H1 (cell line): ENCODE measurements around the gene B3GLCT. TPM values are rescaled to one million over a fixed set of nuclear protein-coding genes. Genes with fewer than 3 reads are reported as not detected.

ENCODE experiments used
- CTCF ChIA-PET: fragments of 300-600 bp; sonication (Branson Sonifier 250); formaldehyde crosslinking; loops from one replicate; lab custom pipeline; 2021; ENCODE audit not compliant: partially characterized antibody; lab: Charles Lee
- POLR2A ChIA-PET: fragments of 300-600 bp; sonication (Branson Sonifier 250); formaldehyde crosslinking; loops from one replicate; lab custom pipeline; 2021; ENCODE audit warnings: inconsistent platforms; ENCODE audit not compliant: partially characterized antibody; lab: Charles Lee
- DNase-seq, 2 experiments: peaks; one replicate each; pipeline versions ENCODE4 v3.0.0 to v3.0.0-alpha.2; 2010 to 2022; ENCODE audit warnings: low spot score in 2 of 2, low read depth in 1 of 2, mixed read lengths in 1 of 2
- FAIRE-seq: peaks from 2 replicates; lab custom pipeline; 2011; peaks lifted over from hg19 to GRCh38; lab: Jason Lieb, UNC
- H2AFZ ChIP-seq: 2 replicates; pipeline ENCODE4 v1.8.1; 2012; ENCODE audit warnings: low read length, inconsistent platforms
- H2AK5ac ChIP-seq: 2 replicates; pipeline ENCODE4 v1.6.1; 2013; ENCODE audit warnings: low read depth, low read length
- H2BK120ac ChIP-seq: replicated peaks from 2 replicates; pipeline ENCODE3; 2013; ENCODE audit warnings: low read depth, low read length, inconsistent platforms
- H2BK12ac ChIP-seq: 2 replicates; pipeline ENCODE4 v1.6.1; 2013; ENCODE audit warnings: low read depth, low read length
- H2BK15ac ChIP-seq: 2 replicates; pipeline ENCODE4 v1.6.1; 2013; ENCODE audit warnings: low read length
- H2BK20ac ChIP-seq: 2 replicates; pipeline ENCODE4 v1.6.1; 2013; ENCODE audit warnings: low read length
- H2BK5ac ChIP-seq: 2 replicates; pipeline ENCODE4 v1.6.1; 2013; ENCODE audit warnings: low read depth, low read length
- H3K14ac ChIP-seq: 2 replicates; pipeline ENCODE4 v1.6.1; 2013; ENCODE audit warnings: inconsistent platforms; ENCODE audit not compliant: insufficient read length
- H3K18ac ChIP-seq: 2 replicates; pipeline ENCODE4 v1.6.1; 2013; ENCODE audit warnings: low read length; ENCODE audit errors: extremely low read depth
- H3K23ac ChIP-seq: 2 replicates; pipeline ENCODE4 v1.6.1; 2013; ENCODE audit warnings: inconsistent platforms; ENCODE audit not compliant: insufficient read length
- H3K23me2 ChIP-seq: 2 replicates; pipeline ENCODE4 v1.6.1; 2013; ENCODE audit warnings: low read depth, low read length
- H3K27ac ChIP-seq: 2 replicates; pipeline ENCODE4 v1.6.1; 2011; ENCODE audit warnings: low read depth, low read length, inconsistent platforms
- H3K27me3 ChIP-seq, 4 experiments: replicated peaks in 1 of 4; 1 replicate in 1 of 4; 2 replicates in 3 of 4; pipeline versions ENCODE4 v1.6.1 to v1.8.1; 2011 to 2013; ENCODE audit warnings: low read length in 3 of 4, mild to moderate bottlenecking in 3 of 4, inconsistent platforms in 2 of 4, mixed read lengths in 2 of 4, moderate library complexity in 1 of 4; ENCODE audit not compliant: control insufficient read depth in 3 of 4, insufficient read depth in 3 of 4; ENCODE audit errors: extremely low read depth in 1 of 4
- H3K36me3 ChIP-seq, 4 experiments: 2 replicates each; pipeline versions ENCODE4 v1.6.1 to v1.8.1; 2011 to 2013; ENCODE audit warnings: mild to moderate bottlenecking in 4 of 4, low read length in 3 of 4, moderate library complexity in 2 of 4, control low read depth in 1 of 4, inconsistent platforms in 1 of 4; ENCODE audit not compliant: insufficient read depth in 4 of 4, control insufficient read depth in 2 of 4
- H3K4ac ChIP-seq: replicated peaks from 2 replicates; pipeline ENCODE3; 2013; ENCODE audit warnings: low read length, low read depth, mixed read lengths, inconsistent platforms; ENCODE audit not compliant: insufficient read length
- H3K4me1 ChIP-seq, 4 experiments: replicated peaks in 1 of 4; 1 replicate in 1 of 4; 2 replicates in 3 of 4; pipeline versions ENCODE4 v1.6.1 to v1.8.1; 2011 to 2013; ENCODE audit warnings: low read length in 3 of 4, inconsistent platforms in 2 of 4, mixed read lengths in 1 of 4; ENCODE audit not compliant: insufficient read depth in 4 of 4, control insufficient read depth in 3 of 4
- H3K4me2 ChIP-seq, 2 experiments: 2 replicates each; pipeline versions ENCODE4 v1.6.1 to v1.8.1; 2011 to 2013; ENCODE audit warnings: low read depth in 2 of 2, low read length in 2 of 2, control low read depth in 1 of 2, inconsistent platforms in 1 of 2, mild to moderate bottlenecking in 1 of 2; ENCODE audit not compliant: insufficient read depth in 1 of 2
- H3K4me3 ChIP-seq, 4 experiments: fragments of 200-600, 300-600 bp in 1 of 4; sonication (generic), shearing (Covaris generic), sonication (Bioruptor Twin) in 1 of 4; 2 replicates each; pipeline versions ENCODE4 v1.5.1 to v1.8.1; 2011 to 2016; ENCODE audit warnings: low read length in 4 of 4, low read depth in 3 of 4, control low read depth in 2 of 4, inconsistent platforms in 2 of 4, mild to moderate bottlenecking in 2 of 4, mixed read lengths in 1 of 4, moderate library complexity in 1 of 4; ENCODE audit not compliant: insufficient read depth in 2 of 4; ENCODE audit errors: extremely low read depth in 1 of 4
- H3K56ac ChIP-seq: replicated peaks from 2 replicates; pipeline ENCODE3; 2013; ENCODE audit warnings: low read depth, mild to moderate bottlenecking, mixed read lengths, low read length, inconsistent platforms; ENCODE audit not compliant: insufficient read length
- H3K79me1 ChIP-seq: 2 replicates; pipeline ENCODE4 v1.6.1; 2013; ENCODE audit warnings: low read depth, low read length, control low read depth
- H3K79me2 ChIP-seq, 2 experiments: 2 replicates each; pipeline versions ENCODE4 v1.6.1 to v1.8.1; 2012 to 2013; ENCODE audit warnings: low read length in 2 of 2, mild to moderate bottlenecking in 2 of 2, inconsistent platforms in 1 of 2; ENCODE audit not compliant: insufficient read depth in 2 of 2, control insufficient read depth in 1 of 2
- H3K9ac ChIP-seq, 4 experiments: replicated peaks in 1 of 4; 1 replicate in 1 of 4; 2 replicates in 3 of 4; pipeline versions ENCODE4 v1.6.1 to v1.8.1; 2011 to 2013; ENCODE audit warnings: low read depth in 3 of 4, low read length in 3 of 4, control low read depth in 2 of 4, mild to moderate bottlenecking in 2 of 4, moderate library complexity in 2 of 4, inconsistent platforms in 1 of 4; ENCODE audit errors: extremely low read depth in 1 of 4
- H3K9me3 ChIP-seq, 2 experiments: 2 replicates each; pipeline versions ENCODE4 v1.6.1 to v1.8.1; 2012 to 2013; ENCODE audit warnings: mild to moderate bottlenecking in 2 of 2, moderate library complexity in 2 of 2, control low read depth in 1 of 2, inconsistent platforms in 1 of 2, low read depth in 1 of 2, low read length in 1 of 2, mixed read lengths in 1 of 2; ENCODE audit not compliant: insufficient read depth in 2 of 2
- H4K20me1 ChIP-seq, 2 experiments: replicated peaks in 1 of 2; 2 replicates each; pipeline versions ENCODE3 to v1.8.1; 2011 to 2013; ENCODE audit warnings: inconsistent platforms in 2 of 2, low read length in 2 of 2, mild to moderate bottlenecking in 1 of 2; ENCODE audit not compliant: insufficient read depth in 2 of 2, control insufficient read depth in 1 of 2
- H4K5ac ChIP-seq: 2 replicates; pipeline ENCODE4 v1.6.1; 2013; ENCODE audit warnings: low read length, low read depth, mixed read lengths, inconsistent platforms; ENCODE audit not compliant: insufficient read length
- H4K8ac ChIP-seq: 2 replicates; pipeline ENCODE4 v1.8.0; 2013; ENCODE audit warnings: mild to moderate bottlenecking, moderate library complexity, low read length, inconsistent platforms; ENCODE audit not compliant: insufficient read depth; ENCODE audit errors: extremely low read depth
- H4K91ac ChIP-seq: replicated peaks from 2 replicates; pipeline ENCODE3; 2013; ENCODE audit warnings: low read length, mixed read lengths, inconsistent platforms; ENCODE audit not compliant: insufficient read length
- CHD1 ChIP-seq: IDR thresholded peaks from 2 replicates; pipeline ENCODE4 v1.6.1; 2012; ENCODE audit warnings: low read depth, low read length, improper control_type of control experiment
- EGR1 ChIP-seq: IDR thresholded peaks from 2 replicates; pipeline ENCODE4 v1.6.1; 2011; ENCODE audit warnings: low read depth, low read length, borderline replicate concordance
- EZH2 ChIP-seq: fragments of 200-600 bp; sonication (generic); IDR thresholded peaks from 2 replicates; pipeline ENCODE4 v1.7.1; 2012; ENCODE audit warnings: low read depth, mild to moderate bottlenecking, moderate library complexity, low read length, inconsistent platforms; ENCODE audit not compliant: severe bottlenecking
- POLR2A ChIP-seq, 2 experiments: IDR thresholded peaks; 1 replicate in 1 of 2; 2 replicates in 1 of 2; pipeline ENCODE4 v1.6.1; 2011; ENCODE audit warnings: low read depth in 2 of 2, low read length in 2 of 2, mild to moderate bottlenecking in 2 of 2; ENCODE audit errors: control extremely low read depth in 1 of 2
- POU5F1 ChIP-seq: IDR thresholded peaks from 2 replicates; pipeline ENCODE4 v1.6.1; 2011; ENCODE audit warnings: low read depth, mild to moderate bottlenecking, low read length, moderate library complexity
- SIN3A ChIP-seq, 2 experiments: IDR thresholded peaks in 1 of 2; conservative IDR thresholded peaks in 1 of 2; 2 replicates each; pipeline ENCODE4 v1.6.1; 2011 to 2012; ENCODE audit warnings: low read length in 2 of 2, improper control_type of control experiment in 1 of 2, low read depth in 1 of 2, mild to moderate bottlenecking in 1 of 2
- SRF ChIP-seq: IDR thresholded peaks from 2 replicates; pipeline ENCODE4 v1.6.1; 2011; ENCODE audit warnings: mild to moderate bottlenecking, low read depth, low read length, moderate library complexity
- SUZ12 ChIP-seq: fragments of 200-600 bp; sonication (generic); IDR thresholded peaks from 2 replicates; pipeline ENCODE4 v1.6.1; 2012; ENCODE audit warnings: mild to moderate bottlenecking, inconsistent platforms, low read length, moderate library complexity, mixed read lengths
- TAF1 ChIP-seq: IDR thresholded peaks from 2 replicates; pipeline ENCODE4 v1.6.1; 2011; ENCODE audit warnings: mild to moderate bottlenecking, low read depth, low read length
- TEAD4 ChIP-seq: IDR thresholded peaks from 2 replicates; pipeline ENCODE4 v1.6.1; 2012; ENCODE audit warnings: low read depth, low read length, inconsistent platforms, mixed read lengths
- WGBS, 2 experiments: shearing (Covaris generic) in 1 of 2; methylation state at CpG; one replicate each; pipeline versions ENCODE4 v1.1.6 to v1.1.7; 2013 to 2015; ENCODE audit warnings: low lambda C conversion rate in 2 of 2, mixed read lengths in 2 of 2, inconsistent platforms in 1 of 2, low coverage in 1 of 2, missing lambda C conversion rate in 1 of 2; ENCODE audit not compliant: insufficient replicate concordance in 2 of 2, insufficient coverage in 1 of 2, insufficient read length in 1 of 2; ENCODE audit errors: extremely low coverage in 1 of 2, missing lambda C conversion rate in 1 of 2; 5-methylcytosine and 5-hydroxymethylcytosine counted together
- polyA plus RNA-seq, 7 experiments: library from polyadenylated mRNA; depleted of rRNA in 3 of 7; stranded (reverse) in 5 of 7; unstranded in 2 of 7; fragments of >200 nt in 5 of 7; fragments of 200-250 nt in 2 of 7; gene quantifications; 1 replicate in 5 of 7; 2 replicates in 1 of 7; 4 replicates in 1 of 7; pipeline versions ENCODE4 v1.2.1 to v1.2.3, GENCODE V29; 2011 to 2013; ENCODE audit warnings: missing spikeins in 2 of 7, mixed read lengths in 2 of 7
- total RNA-seq: library from RNA; stranded (reverse); fragmentation: NEBNext Ultra II Directional; extraction: Animal tissue kit (Norgen Biotek cat#: 25700); gene quantifications from 2 replicates; pipeline ENCODE4 v1.2.1, GENCODE V29; 2021
- TF ChIP-seq, protein P1 (sequence below): IDR thresholded peaks from 2 replicates; pipeline ENCODE4 v1.6.1; 2012; ENCODE audit warnings: inconsistent platforms
- TF ChIP-seq, protein P2 (sequence below): IDR thresholded peaks from 2 replicates; pipeline ENCODE4 v1.6.1; 2011; ENCODE audit warnings: low read length, improper control_type of control experiment

Gene B3GLCT
- total and polyA plus RNA-seq, 2 of the 8 experiments (the other 6 are each of a cell fraction or from before 2014, with no cell fraction given), result 1.5 to 4.1 TPM

DNA sequence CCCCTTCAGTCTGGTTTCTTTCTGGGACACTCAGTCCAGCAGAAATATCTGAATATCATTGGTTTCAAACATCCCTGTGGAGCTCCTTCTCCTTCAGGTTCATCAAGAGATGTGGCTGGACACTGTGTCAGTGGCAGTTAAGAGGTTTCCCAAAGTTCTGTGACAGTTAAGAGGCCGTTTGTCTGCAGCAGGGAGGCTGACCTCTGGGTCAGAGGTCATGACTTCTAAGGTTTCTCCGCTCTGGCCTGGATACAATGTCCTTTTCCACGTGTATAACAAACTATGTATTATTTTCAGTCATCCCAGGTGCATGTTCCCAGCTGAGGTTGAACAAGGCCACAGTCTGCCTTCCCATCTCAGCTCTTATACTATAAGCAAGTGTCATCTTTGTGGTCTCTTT lies 174.9 kb downstream of the B3GLCT start:
- TF ChIP-seq SRF (no peak), TEAD4 (no peak), EGR1 (no peak), POLR2A (IDR thresholded peaks at IDR 0.05; ENCODE audit: control extremely low read depth in 1 of 2, low read depth in 2 of 2, low read length in 2 of 2) (no peak), TAF1 (no peak), SUZ12 (no peak), SIN3A (conservative IDR thresholded peaks at IDR 0.05 in 1 of 2, IDR thresholded peaks at IDR 0.05 in 1 of 2; ENCODE audit: low read depth in 1 of 2, low read length in 2 of 2) (no peak), EZH2 (no peak), POU5F1 (no peak), CHD1 (no peak)
- TF ChIP-seq, protein P1, sequence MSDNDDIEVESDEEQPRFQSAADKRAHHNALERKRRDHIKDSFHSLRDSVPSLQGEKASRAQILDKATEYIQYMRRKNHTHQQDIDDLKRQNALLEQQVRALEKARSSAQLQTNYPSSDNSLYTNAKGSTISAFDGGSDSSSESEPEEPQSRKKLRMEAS, result no peak
- TF ChIP-seq, protein P2, sequence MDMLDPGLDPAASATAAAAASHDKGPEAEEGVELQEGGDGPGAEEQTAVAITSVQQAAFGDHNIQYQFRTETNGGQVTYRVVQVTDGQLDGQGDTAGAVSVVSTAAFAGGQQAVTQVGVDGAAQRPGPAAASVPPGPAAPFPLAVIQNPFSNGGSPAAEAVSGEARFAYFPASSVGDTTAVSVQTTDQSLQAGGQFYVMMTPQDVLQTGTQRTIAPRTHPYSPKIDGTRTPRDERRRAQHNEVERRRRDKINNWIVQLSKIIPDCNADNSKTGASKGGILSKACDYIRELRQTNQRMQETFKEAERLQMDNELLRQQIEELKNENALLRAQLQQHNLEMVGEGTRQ, result no peak
- TF ChIP-seq, all 59 proteins: peak for 0
- H3K27ac ChIP-seq, result no peak overlapping the region
- no peak overlapping the region for H2BK120ac ChIP-seq
- no peaks in the 10 kb centered on the region for H3K27me3 ChIP-seq
- H3K23ac ChIP-seq, result no peak overlapping the region
- no peak overlapping the region for H2AFZ ChIP-seq
- H3K23me2 ChIP-seq, result no peaks in the 10 kb centered on the region
- no peak overlapping the region for H3K18ac ChIP-seq
- CTCF ChIA-PET, result interaction anchor here (0.5 to 2.2 kb wide), 6 partner anchors 20 to 190 kb away, joined by 3 to 10 read pairs (median 3); no protein-coding TSS in a partner anchor
- H3K79me1 ChIP-seq, result no peaks in the 10 kb centered on the region
- no peak overlapping the region for H3K56ac ChIP-seq
- H2AK5ac ChIP-seq, result no peak overlapping the region
- no peak overlapping the region for H2BK12ac ChIP-seq
- no peaks in the 10 kb centered on the region for H3K4me1 ChIP-seq
- H4K91ac ChIP-seq, result no peak overlapping the region
- no peak overlapping the region for H2BK20ac ChIP-seq
- no peak overlapping the region for H3K4ac ChIP-seq
- H4K5ac ChIP-seq, result no peak overlapping the region
- no peaks in the 10 kb centered on the region for H4K20me1 ChIP-seq
- no peak overlapping the region for H2BK5ac ChIP-seq
- H4K8ac ChIP-seq, result no peak overlapping the region
- H3K4me2 ChIP-seq, result no peak overlapping the region
- no peak overlapping the region for H2BK15ac ChIP-seq
- no peaks in the 10 kb centered on the region for H3K79me2 ChIP-seq
- no peak for FAIRE-seq
- POLR2A ChIA-PET, result no interaction called here
- H3K4me3 ChIP-seq, result no peak overlapping the region
- no peak overlapping the region for H3K14ac ChIP-seq
- 82% methylated on average over 3 of the region's 3 CpGs; no CpG with 5 or more reads in 1 of the 2 experiments for WGBS, 2 experiments
- H3K9me3 ChIP-seq, result no peaks in the 10 kb centered on the region
- H3K36me3 ChIP-seq, result no peaks in the 10 kb centered on the region
- H3K9ac ChIP-seq, result no peak overlapping the region
- DNase-seq, result no peak
